Right cardiac atrium (tissue), 5 donors: ENCODE measurements around the gene CLK3. TPM values are rescaled to one million over a fixed set of nuclear protein-coding genes. Genes with fewer than 3 reads are reported as not detected.

ENCODE experiments used
- ATAC-seq, 2 donors: fragments of 200-7000 bp; cut with Tn5 transposase; one replicate each; pipeline versions ENCODE4 v1.8.0 to v1.9.1; 2020; ENCODE audit warnings: moderate library complexity in 2 of 2, mild to moderate bottlenecking in 1 of 2
- DNase-seq, 3 donors: peaks; one replicate each; pipeline ENCODE4 v3.0.0-alpha.2; 2020
- H3K27ac ChIP-seq: one replicate; pipeline ENCODE4 v1.5.1; 2013; ENCODE audit warnings: mild to moderate bottlenecking, low read length, control low read depth, moderate library complexity
- H3K27me3 ChIP-seq: one replicate; pipeline ENCODE4 v1.6.1; 2013; ENCODE audit not compliant: control insufficient read depth, insufficient read depth
- H3K4me1 ChIP-seq: one replicate; pipeline ENCODE4 v1.6.1; 2013; ENCODE audit warnings: low read length; ENCODE audit not compliant: control insufficient read depth, insufficient read depth
- H3K4me3 ChIP-seq: one replicate; pipeline ENCODE4 v1.5.1; 2013; ENCODE audit warnings: low read length, control low read depth
- H3K9me3 ChIP-seq: one replicate; pipeline ENCODE4 v1.6.1; 2013; ENCODE audit warnings: low read length; ENCODE audit not compliant: control insufficient read depth
- WGBS: extraction: QIAGEN DNeasy Blood & Tissue Kit; methylation state at CpG from one replicate; pipeline ENCODE4 v1.1.7; 2013; 5-methylcytosine and 5-hydroxymethylcytosine counted together
- intact Hi-C, 4 donors: fragments of 100-400 bp; cut with DNase I; formaldehyde crosslinking; loops; one replicate each; pipeline versions ENCODE4 v1.11.0 to v1.14.0; 2022 to 2023
- polyA plus RNA-seq: library from polyadenylated mRNA; stranded (reverse); fragments of 200-250 nt; gene quantifications from one replicate; pipeline ENCODE4 v1.2.3, GENCODE V29; 2013
- total RNA-seq, 4 donors: library from RNA; stranded (reverse); fragmentation: NEBNext Ultra II Directional; extraction: Animal tissue kit (Norgen Biotek cat#: 25700); gene quantifications; one replicate each; pipeline ENCODE4 v1.2.1, GENCODE V29; 2021
- donor health status: healthy with polysubstance abuse.
- donor health status: DM: no; HTN: yes; CAD: no.
- donor health status: DM: no; HTN: no; CAD: no.
- donor health status: DM: no; HTN: yes; CAD: no; lungs with severe emphysema.
- donor health status: DM: yes; HTN: yes; CAD: no.

The CLK3 gene
- total and polyA plus RNA-seq, 5 donors = 40.0 to 65.1 (median 51.4) TPM

DNA sequence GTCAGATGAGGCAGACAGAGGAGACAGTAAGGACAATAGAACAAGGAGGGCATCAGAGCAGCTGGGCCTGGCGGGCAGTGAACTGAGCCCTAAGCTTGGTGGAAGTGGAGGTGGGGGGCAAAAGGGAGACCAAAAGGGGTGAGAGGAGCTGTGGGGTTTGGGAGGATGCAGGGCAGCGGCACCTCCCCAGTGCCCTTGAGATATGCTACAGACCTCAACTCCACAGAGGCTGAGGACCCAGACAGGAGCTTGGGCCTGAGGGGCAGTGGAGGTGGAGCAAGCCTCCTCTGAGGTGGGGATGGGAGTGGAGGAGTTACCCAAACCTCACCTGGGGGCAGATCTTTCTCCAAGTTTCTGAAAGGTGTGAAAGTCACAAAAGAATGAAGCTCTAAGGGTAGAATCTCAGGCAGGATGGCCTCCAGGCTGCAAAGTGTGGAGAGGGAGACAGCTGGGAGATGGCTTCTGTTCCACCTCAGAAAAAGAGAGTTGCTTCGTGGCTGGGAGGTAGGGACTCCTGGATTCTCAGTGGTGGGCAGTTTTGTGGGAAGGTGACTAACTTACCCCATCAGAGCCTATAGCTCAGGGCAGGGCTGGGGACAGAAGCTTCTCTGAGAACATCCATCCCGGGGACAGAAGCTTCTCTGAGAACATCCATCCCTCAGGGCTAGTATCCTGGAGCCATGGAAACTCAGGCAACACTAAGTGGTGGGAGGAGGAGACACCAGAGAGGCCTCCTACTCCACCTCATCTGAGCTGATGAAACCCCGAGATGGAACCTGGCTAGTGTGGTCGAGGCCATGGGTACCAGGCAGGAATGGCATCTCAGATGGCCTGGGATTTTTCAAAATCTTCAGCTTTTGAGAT is 2.3 kb upstream of the CLK3 start:
- no peaks in the 10 kb centered on the region for H3K9me3 ChIP-seq
- no peak overlapping the region for H3K27ac ChIP-seq
- peak in 1 of 3 donors; percentile 39 for DNase-seq
- intact Hi-C loops = loop anchor here in 3 of 4 donors (5.0 to 10.0 kb wide), 3 partner anchors 69 to 149 kb away; partner anchors contain the start of genes ARID3B (in 2 of the 3) and UBL7 (in 1 of the 3)
- no peak for ATAC-seq
- peaks cover 10% of the 10 kb centered on the region for H3K4me1 ChIP-seq
- 63% methylated on average over 6 of the region's 6 CpGs for whole genome bisulfite sequencing
- no peak overlapping the region for H3K4me3 ChIP-seq
- H3K27me3 ChIP-seq = no peaks in the 10 kb centered on the region

DNA sequence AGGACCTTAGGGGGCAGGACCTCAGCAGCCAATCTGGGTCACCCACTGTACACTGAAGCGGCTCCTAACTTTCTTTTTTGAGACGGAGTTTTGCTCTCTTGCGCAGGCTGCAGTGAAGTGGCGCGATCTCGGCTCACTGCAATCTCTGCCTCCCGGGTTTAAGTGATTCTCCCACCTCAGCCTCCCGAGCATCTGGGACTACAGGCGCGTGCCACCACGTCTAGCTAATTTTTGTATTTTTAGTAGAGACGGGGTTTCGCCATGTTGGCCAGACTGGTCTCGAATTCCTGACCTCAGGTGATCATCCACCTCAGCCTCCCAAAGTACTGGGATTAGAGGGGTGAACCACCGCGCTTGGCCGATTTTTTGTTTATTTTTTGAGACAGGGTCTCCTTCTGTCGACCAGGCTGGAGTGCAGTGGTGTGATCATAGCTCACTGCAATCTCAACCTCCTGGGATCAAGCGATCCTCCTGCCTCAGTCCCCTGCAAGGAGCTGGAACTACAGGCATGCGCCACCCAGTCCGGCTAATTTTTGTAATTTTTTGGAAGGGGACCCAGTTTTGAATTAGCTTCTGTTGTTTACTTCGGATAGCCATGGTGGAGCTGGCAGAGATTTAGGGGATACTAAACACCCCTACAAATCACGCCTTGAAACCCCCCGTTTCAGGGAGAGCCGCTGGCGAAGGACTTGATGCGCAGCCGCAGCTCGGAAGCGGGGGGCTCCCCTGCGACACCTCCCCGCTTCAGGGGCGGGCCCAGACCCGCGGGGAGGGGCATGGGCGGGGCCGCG is 1.5 kb upstream of the CLK3 start:
- peak in 1 of 3 donors; percentile 51 for DNase-seq

DNA sequence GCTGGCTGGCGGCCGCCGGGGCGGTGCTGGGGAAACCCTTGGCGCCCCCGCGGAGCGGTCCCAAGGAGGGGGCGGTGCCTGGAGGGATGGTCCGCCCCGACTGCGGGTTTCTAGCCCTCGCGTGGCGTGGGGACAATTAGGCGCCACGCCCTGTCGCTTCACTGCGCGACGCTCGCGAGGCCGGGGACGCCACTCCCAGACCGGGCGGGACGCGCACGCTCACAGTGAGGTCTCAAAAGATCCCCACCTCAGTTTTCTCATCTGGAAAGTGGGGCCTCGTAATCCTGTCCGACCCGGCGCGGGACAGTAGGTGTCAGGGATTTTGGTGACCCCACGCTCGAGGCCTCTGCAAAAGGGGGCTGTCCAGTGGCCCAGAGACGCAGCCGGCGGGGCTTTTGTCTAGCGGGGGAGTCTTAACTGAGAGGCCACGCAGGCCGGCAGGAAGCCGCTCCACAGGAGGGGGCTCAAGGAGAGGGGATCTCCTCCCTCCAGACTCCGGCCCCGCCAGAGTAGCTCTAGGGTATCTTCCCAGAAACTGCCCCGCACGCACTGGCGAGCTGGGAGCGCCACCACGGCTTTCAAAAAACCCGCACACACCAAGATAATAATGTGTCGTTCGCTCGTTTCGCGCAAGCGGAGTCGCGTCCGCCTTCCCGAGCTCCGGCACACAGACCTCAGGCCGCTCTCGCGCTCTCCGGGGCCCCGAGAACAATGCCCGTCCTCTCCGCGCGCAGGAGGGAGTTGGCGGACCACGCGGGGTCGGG is 710 bp upstream of the CLK3 start:
- peak overlapping the region; percentile 93 for H3K27ac ChIP-seq
- DNase-seq = peak; percentile 90 to 97 (median 96)
- no peaks in the 10 kb centered on the region for H3K9me3 ChIP-seq
- no peaks in the 10 kb centered on the region for H3K27me3 ChIP-seq
- WGBS = under 1% methylated on average over 76 of the region's 76 CpGs
- H3K4me1 ChIP-seq = peaks cover 10% of the 10 kb centered on the region
- peak; percentile 84 to 85 for ATAC-seq
- peak overlapping the region; percentile 89 for H3K4me3 ChIP-seq
- intact Hi-C loops = loop anchor here in 3 of 4 donors (5.0 to 10.0 kb wide), 4 partner anchors 68 to 150 kb away; partner anchors contain the start of genes ARID3B (in 2 of the 3) and UBL7 (in 1 of the 3)

More for the DNA sequence above, 1.5 kb upstream of the CLK3 start:
- 32% methylated on average over 38 of the region's 38 CpGs for WGBS
- intact Hi-C loops = loop anchor here in 3 of 4 donors (5.0 to 10.0 kb wide), 3 partner anchors 69 to 149 kb away; partner anchors contain the start of genes ARID3B (in 2 of the 3) and UBL7 (in 1 of the 3)
- ATAC-seq = no peak
- Histone ChIP-seq H3K27me3 (no peaks in the 10 kb centered on the region), H3K4me3 (peak overlapping the region; percentile 89), H3K9me3 (no peaks in the 10 kb centered on the region), H3K4me1 (peaks cover 10% of the 10 kb centered on the region), H3K27ac (no peak overlapping the region)

DNA sequence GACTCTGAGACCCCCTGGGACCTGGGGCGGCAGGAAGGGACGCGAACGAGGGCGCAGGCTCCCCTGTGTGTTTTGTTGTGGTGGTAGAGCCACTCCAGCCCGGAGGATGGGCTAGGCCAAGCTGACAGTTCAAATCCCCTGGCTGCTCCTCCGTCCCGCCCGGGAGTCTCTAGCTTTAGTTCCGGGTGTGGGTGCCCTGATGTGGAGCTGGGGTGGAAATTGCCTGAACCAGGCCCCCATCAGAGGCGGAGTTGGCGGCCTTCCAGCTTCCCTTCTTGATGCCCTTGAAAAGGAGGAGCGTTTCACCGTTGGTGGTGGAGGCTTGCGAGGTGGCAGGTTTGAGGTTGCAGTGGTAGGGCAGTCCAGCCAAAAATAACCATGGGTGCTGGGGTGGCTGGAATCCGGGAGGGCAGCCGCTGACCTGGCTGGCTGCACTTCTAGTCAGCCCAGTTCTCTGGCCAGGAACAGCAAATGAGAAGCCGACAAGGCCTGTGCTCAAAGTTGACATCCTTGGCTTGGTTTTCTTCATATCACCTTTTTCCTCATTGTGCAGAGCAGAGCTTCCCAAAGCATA is 817 bp downstream of the CLK3 start:
- Histone ChIP-seq H3K4me1 (peaks cover 4% of the 10 kb centered on the region), H3K27ac (peak overlapping the region; percentile 93), H3K4me3 (peak overlapping the region; percentile 89), H3K9me3 (no peaks in the 10 kb centered on the region), H3K27me3 (no peaks in the 10 kb centered on the region)
- ATAC-seq (peak; percentile 5 to 15), DNase-seq (peak; percentile 83 to 92 (median 90))
- under 1% methylated on average over 18 of the region's 18 CpGs for WGBS
- intact Hi-C loops = loop anchor here in 2 of 4 donors (5.0 to 10.0 kb wide), 3 partner anchors 69 to 152 kb away; partner anchors contain the start of genes ARID3B (in 1 of the 2) and UBL7 (in 1 of the 2)

DNA sequence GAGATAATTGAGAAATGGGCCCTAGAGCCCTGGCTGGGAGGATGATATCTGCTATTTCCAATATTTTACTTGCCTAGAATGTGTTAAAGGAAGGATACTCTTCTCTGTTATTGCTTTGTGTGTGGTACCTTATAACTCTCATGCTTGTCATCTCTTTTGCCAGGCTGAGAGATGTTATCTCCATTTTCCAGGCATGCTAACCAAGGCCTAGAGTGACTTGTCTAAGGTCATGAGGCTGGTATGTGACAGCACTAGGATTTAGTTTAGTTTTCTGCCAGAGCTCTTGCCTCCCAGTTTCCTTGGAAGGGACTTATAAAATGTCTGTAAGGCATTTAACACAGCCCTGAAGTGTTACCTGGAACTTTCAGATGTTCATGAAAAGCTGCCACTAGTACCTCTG is 1.4 kb downstream of the CLK3 start:
- Histone ChIP-seq H3K27me3 (no peaks in the 10 kb centered on the region), H3K4me3 (peak overlapping the region; percentile 89), H3K9me3 (no peaks in the 10 kb centered on the region), H3K27ac (peak overlapping the region; percentile 55), H3K4me1 (peaks cover 4% of the 10 kb centered on the region)
- DNase-seq (no peak), ATAC-seq (no peak)
- intact Hi-C loops = loop anchor here in 2 of 4 donors (5.0 to 10.0 kb wide), 3 partner anchors 70 to 152 kb away; partner anchors contain the start of genes ARID3B (in 1 of the 2) and UBL7 (in 1 of the 2)

DNA sequence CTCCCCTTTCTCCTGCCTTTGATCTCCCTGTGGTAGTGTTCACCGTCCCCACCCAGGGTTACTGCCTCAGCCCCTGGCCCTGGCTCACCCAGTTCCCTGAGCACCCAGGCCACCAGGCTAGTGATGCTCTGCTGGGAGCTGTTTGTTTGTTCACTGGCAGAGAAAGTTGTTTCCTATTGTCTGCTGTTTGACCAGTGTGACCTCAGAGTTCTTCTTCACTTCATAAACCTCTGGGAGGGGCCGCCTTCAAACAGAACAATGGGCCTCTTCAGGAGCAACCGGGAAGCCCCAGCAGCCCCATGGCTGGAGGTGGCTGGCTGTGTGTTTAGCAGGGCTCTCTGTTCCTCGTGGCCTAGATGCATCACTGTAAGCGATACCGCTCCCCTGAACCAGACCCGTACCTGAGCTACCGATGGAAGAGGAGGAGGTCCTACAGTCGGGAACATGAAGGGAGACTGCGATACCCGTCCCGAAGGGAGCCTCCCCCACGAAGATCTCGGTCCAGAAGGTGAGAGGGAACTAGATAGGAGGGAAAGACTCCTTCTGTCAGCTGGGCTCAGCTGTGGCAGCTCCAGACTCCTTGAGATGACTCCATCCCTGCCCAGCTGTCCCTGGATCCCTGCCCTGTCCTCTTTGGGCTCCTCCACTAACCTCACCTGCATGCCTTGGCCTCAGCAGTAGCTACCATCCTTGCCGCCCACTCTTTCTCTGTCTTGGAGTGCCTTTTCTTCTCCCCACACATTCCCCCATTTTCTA is 3.4 kb downstream of the CLK3 start:
- ATAC-seq (no peak), DNase-seq (peak in 2 of 3 donors; percentile 9 to 34)
- Histone ChIP-seq H3K4me1 (peaks cover 4% of the 10 kb centered on the region), H3K9me3 (no peaks in the 10 kb centered on the region), H3K4me3 (no peak overlapping the region), H3K27me3 (no peaks in the 10 kb centered on the region), H3K27ac (no peak overlapping the region)
- WGBS = 77% methylated on average over 15 of the region's 15 CpGs
- intact Hi-C loops = loop anchor here in 2 of 4 donors (5.0 to 10.0 kb wide), 3 partner anchors 72 to 154 kb away; partner anchors contain the start of genes ARID3B (in 1 of the 2) and UBL7 (in 1 of the 2)

DNA sequence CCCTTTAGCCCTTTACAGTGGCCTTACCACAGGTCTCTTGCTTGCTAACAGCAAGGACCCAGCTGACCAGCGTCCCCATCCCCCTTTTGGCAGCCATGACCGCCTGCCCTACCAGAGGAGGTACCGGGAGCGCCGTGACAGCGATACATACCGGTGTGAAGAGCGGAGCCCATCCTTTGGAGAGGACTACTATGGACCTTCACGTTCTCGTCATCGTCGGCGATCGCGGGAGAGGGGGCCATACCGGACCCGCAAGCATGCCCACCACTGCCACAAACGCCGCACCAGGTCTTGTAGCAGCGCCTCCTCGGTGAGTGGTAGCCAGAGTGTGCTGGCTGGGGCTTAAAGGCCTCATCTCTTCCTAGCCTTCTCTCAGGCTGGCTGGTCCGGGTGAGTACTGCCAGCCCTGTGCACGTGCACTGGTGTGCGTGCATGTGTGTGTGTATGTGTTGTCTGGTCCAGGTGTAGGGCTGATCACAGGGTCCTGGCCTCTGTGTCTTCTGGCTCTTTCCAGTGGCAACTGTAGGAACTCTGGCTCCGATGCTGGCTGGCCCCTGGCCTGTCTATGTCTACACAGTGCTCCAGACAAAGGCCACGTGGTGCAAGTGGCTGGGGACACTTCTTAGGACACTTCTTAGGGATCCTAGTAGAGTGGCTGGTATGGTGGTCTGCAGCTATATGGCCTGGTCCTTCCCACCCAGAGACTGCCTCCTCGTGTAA is 4.4 kb downstream of the CLK3 start:
- no peak overlapping the region for H3K27ac ChIP-seq

DNA sequence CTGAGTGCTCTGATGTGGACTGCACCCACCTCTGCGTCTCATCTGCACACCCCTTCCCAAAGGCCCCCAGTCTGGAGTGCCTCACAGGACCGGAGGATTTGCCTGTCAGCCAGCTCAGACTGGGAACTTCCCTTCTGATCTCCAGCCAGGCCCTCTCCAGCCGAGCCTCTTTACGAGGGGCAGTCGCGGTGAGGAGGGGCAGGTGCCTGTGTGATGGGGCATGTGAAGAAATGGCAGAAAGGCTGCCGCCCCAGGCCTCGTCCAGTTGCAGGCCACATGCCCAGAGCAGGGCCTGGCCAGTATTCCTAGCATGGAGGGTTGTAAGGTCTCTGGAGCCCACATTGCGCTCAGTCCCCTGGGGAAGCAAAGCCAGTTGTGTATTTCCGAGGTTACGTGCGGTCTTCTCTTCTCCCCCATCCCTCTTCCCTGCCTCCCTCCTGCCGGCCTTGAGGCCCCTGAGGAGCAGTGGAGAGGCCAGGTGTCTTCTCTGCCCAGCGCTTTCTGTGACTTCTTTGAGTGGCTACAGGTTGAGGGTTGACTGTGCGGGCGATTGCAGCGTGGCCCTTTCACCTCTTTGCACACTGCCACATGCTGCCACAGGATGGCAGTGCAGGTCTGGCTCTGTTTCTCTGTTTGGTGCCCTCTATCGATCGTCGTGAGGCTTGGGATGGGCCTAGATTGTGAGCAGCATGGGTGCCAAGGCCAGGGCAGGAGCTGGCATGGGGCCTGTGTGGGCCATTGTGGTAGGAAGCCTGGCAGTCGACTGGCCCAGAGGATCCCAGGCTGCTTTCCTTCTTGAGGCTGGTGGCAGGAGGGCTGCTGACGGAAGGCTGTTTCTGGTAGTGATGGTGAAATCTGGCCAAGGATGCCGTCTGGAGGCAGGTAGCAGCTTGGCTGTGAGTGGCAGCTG is 5.3 kb downstream of the CLK3 start:
- 57% methylated on average over 23 of the region's 23 CpGs for WGBS
- H3K27me3 ChIP-seq = no peaks in the 10 kb centered on the region
- peaks cover 4% of the 10 kb centered on the region for H3K4me1 ChIP-seq
- no peak overlapping the region for H3K4me3 ChIP-seq
- no peak overlapping the region for H3K27ac ChIP-seq
- H3K9me3 ChIP-seq = no peaks in the 10 kb centered on the region
- DNase-seq = peak in 2 of 3 donors; percentile 59 to 82
- intact Hi-C loops = loop anchor here in 2 of 4 donors (10.0 kb wide), 1 partner anchor 246 kb away; no protein-coding TSS in a partner anchor
- ATAC-seq = peak; percentile 28 to 31

More for the DNA sequence above, 4.4 kb downstream of the CLK3 start:
- Histone ChIP-seq H3K4me3 (no peak overlapping the region), H3K4me1 (peaks cover 4% of the 10 kb centered on the region), H3K27me3 (no peaks in the 10 kb centered on the region), H3K9me3 (no peaks in the 10 kb centered on the region)
- intact Hi-C loops = loop anchor here in 2 of 4 donors (5.0 to 10.0 kb wide), 4 partner anchors 73 to 245 kb away; partner anchors contain the start of genes ARID3B (in 1 of the 2) and UBL7 (in 1 of the 2)
- 90% methylated on average over 27 of the region's 27 CpGs for WGBS
- DNase-seq (peak; percentile 12 to 57 (median 54)), ATAC-seq (no peak)
